Spleen (tissue), 11 donors: Measurements from ENCODE around the gene HSPA1L. TPM values are rescaled to one million over a fixed set of nuclear protein-coding genes. Genes with fewer than 3 reads are reported as not detected.
A peak's percentile ranks its signal among the peaks of the same experiment; 100 is the strongest.
"Not testable (repeated sequence)": the region's sequence is repeated elsewhere in the genome, so short reads cannot be mapped to it uniquely, and the experiment has no call there.

ENCODE experiments used
- DNase-seq: peaks from one replicate; pipeline ENCODE4 v3.0.0-alpha.2; 2020
- H3K27ac ChIP-seq, 8 donors: fragments of 200-600 bp; sonication (generic) in 7 of 8; 1 replicate in 4 of 8; 2 replicates in 4 of 8; pipeline versions ENCODE4 v1.5.0 to v1.8.0; 2016 to 2021; ENCODE audit warnings: inconsistent platforms in 4 of 8, mild to moderate bottlenecking in 4 of 8, moderate library complexity in 1 of 8
- H3K27me3 ChIP-seq, 7 donors: fragments of 200-600 bp; sonication (generic) in 6 of 7; replicated peaks in 1 of 7; 1 replicate in 4 of 7; 2 replicates in 3 of 7; pipeline versions ENCODE4 v1.5.0 to v1.8.0; 2016 to 2021; ENCODE audit warnings: inconsistent platforms in 3 of 7, mild to moderate bottlenecking in 1 of 7
- H3K36me3 ChIP-seq, 6 donors: fragments of 200-600 bp; sonication (generic) in 5 of 6; 1 replicate in 4 of 6; 2 replicates in 2 of 6; pipeline versions ENCODE4 v1.5.0 to v1.8.0; 2016 to 2021; ENCODE audit warnings: inconsistent platforms in 2 of 6
- H3K4me1 ChIP-seq, 6 donors: fragments of 200-600 bp; sonication (generic) in 5 of 6; 1 replicate in 3 of 6; 2 replicates in 3 of 6; pipeline versions ENCODE4 v1.5.0 to v1.8.0; 2016 to 2021; ENCODE audit warnings: inconsistent platforms in 3 of 6
- H3K4me3 ChIP-seq, 8 donors: fragments of 200-600 bp; sonication (generic) in 7 of 8; 1 replicate in 4 of 8; 2 replicates in 4 of 8; pipeline versions ENCODE4 v1.5.0 to v1.8.0; 2016 to 2021; ENCODE audit warnings: inconsistent platforms in 4 of 8, mild to moderate bottlenecking in 4 of 8, moderate library complexity in 2 of 8
- H3K9me3 ChIP-seq, 8 donors: fragments of 200-600 bp; sonication (generic) in 7 of 8; 1 replicate in 4 of 8; 2 replicates in 4 of 8; pipeline versions ENCODE4 v1.5.0 to v1.8.0; 2016 to 2021; ENCODE audit warnings: inconsistent platforms in 4 of 8
- POLR2A ChIP-seq, 3 donors: fragments of 450-650 bp; IDR thresholded peaks; one replicate each; pipeline ENCODE4 v1.5.1; 2017; ENCODE audit warnings: antibody characterized with exemption in 3 of 3, mild to moderate bottlenecking in 1 of 3
- POLR2AphosphoS5 ChIP-seq, 3 donors: sonication (generic); formaldehyde crosslinking; IDR thresholded peaks; one replicate each; pipeline ENCODE4 v1.5.1; 2017; ENCODE audit warnings: antibody characterized with exemption in 3 of 3
- WGBS, 5 donors: extraction: QIAGEN DNeasy Blood & Tissue Kit in 3 of 5; methylation state at CpG; one replicate each; pipeline versions ENCODE4 v1.1.5 to v1.1.7; 2013 to 2018; 5-methylcytosine and 5-hydroxymethylcytosine counted together
- intact Hi-C: fragments of 100-400 bp; cut with DNase I; formaldehyde crosslinking; loops from one replicate; pipeline ENCODE4 v1.15.0; 2023; ENCODE audit warnings: low total_unique reads
- polyA plus RNA-seq, 3 donors: library from polyadenylated mRNA; stranded (reverse); fragments of 200-250 nt; gene quantifications; one replicate each; pipeline ENCODE4 v1.2.1, GENCODE V29; 2013
- total RNA-seq, 7 donors: library from RNA; depleted of rRNA in 3 of 7; stranded (reverse); fragments of >200 nt in 3 of 7; fragmentation: NEBNext Ultra II Directional in 4 of 7; extraction: Animal tissue kit (Norgen Biotek cat#: 25700) in 4 of 7; gene quantifications; one replicate each; pipeline versions ENCODE4 v1.1.0 to v1.2.1, GENCODE V29; 2016 to 2021
- TF ChIP-seq, protein P1 (sequence below), 11 experiments: fragments of 200-600 bp in 7 of 11; fragments of 450-650 bp in 4 of 11; sonication (generic) in 4 of 11; IDR thresholded peaks in 8 of 11; conservative IDR thresholded peaks in 3 of 11; 1 replicate in 7 of 11; 2 replicates in 4 of 11; pipeline versions ENCODE4 v1.4.0 to v1.8.0; 2016 to 2021; ENCODE audit warnings: antibody characterized with exemption in 11 of 11, inconsistent platforms in 4 of 11, mild to moderate bottlenecking in 1 of 11
- donor health status: healthy with polysubstance abuse.
- donor health status: DM: no; HTN: no; CAD: no; lungs with moderate emphysema.
- donor health status: DM: no; HTN: no; CAD: no.
- donor health status: Bipolar disorder and iron deficiency.
- donor health status: healthy.
- donor health status: DM: no; HTN: no; CAD: no.
- donor health status: DM: yes; HTN: yes; CAD: no.

The HSPA1L gene
- total and polyA plus RNA-seq, 10 donors: 0.93 to 3.7 (median 2.9) TPM

DNA sequence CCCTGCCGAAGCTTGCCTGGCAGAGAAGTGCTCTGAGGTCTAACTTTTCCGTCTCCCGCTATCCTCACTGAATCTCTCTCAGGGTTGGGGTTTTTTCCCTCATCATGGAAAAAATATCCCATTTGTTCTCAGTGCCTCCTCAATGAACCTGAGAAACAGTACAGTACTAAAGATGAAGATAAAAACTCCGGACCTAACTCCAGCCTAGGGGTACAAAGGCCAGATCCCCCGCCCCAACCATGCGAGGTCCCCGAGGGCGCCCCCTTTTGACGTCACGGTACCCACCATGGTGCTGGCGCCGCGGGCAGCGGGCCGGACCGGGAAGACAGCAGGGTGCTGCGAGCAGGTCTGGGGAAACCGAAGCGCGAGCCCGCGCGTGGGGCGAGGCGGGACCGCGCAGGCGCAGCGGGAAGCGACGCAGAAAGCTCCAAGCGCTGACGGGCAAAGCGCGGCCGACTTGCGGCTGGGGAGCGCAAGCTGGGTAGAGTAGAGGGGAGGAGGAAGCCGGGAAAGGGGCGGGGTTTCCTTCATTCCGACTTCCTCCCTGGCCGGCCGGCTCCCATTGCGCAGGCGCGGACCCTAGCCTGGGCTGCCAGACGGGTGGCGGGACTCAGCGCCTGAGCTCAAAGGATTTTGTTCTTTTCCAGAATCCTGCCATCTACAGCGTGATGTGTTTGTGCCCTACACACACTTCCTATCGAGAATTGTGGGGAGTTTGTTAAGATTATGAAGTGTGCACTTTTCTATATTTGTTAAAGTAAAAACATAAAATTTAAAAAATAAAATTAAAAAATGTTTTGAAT lies 8.4 kb downstream of the HSPA1L start, which contains the start of gene LSM2:
Gene LSM2 (minus strand): TSS at position 497 of the 803 bp plus-strand sequence. CDS start 209 bp downstream, at position 288.
- intact Hi-C loops: no loop called here
- H3K9me3 ChIP-seq: no peaks in the 10 kb centered on the region

DNA sequence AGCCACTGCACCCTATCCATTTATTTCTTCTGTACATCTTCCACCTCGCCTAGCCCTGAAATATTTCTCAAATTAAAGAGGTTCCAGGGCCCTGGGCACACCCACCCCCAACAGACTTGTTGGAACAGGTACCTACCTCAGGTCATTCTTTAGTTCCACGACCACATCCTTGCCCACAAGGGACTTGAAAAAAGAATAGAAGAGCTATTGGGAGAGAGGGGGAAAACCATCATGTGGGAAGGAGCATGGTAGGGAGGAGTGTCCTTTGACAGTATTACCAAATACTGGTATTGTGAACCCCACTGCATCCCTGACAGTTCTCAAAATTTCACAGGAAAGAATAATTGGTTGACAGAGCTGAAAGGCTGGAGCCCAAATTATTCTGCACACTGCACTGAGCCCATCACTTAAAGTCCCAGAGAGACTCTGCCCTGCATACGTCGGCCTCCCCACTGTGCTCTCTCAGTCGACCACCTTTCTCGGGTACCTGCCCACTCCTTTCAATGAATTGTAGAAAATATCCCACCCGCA lies 9.1 kb downstream of the HSPA1L start:
- intact Hi-C loops: no loop called here
- H3K36me3 ChIP-seq: peaks cover 0 to 47% (median 15%) of the 10 kb centered on the region in 6 donors
- TF ChIP-seq POLR2AphosphoS5 (IDR thresholded peaks at IDR 0.05) (no peak), POLR2A (IDR thresholded peaks at IDR 0.05) (no peak)
- no peaks in the 10 kb centered on the region for H3K27me3 ChIP-seq
- peak overlapping the region; percentile 45 to 78 (median 52) for H3K4me3 ChIP-seq
- peaks cover 11 to 51% (median 30%) of the 10 kb centered on the region in 6 donors for H3K4me1 ChIP-seq
- 13 to 16% (median 15%) methylated on average over 7 of the region's 7 CpGs for WGBS, 5 donors
- no peaks in the 10 kb centered on the region for H3K9me3 ChIP-seq
- peak; percentile 74 for DNase-seq
- peak overlapping the region; percentile 83 to 98 (median 96) for H3K27ac ChIP-seq

More for the DNA sequence above, 8.4 kb downstream of the HSPA1L start, which contains the start of gene LSM2:
- Histone ChIP-seq H3K27ac (peak within 1 kb of the TSS; percentile 83 to 98 (median 96)), H3K36me3 (peaks cover 0 to 46% (median 14%) of the 10 kb centered on the region in 6 donors), H3K4me1 (peaks cover 11 to 51% (median 30%) of the 10 kb centered on the region in 6 donors), H3K4me3 (peak within 1 kb of the TSS; percentile 45 to 78 (median 52)), H3K27me3 (no peaks in the 10 kb centered on the region)
- WGBS, 5 donors: 0 to 1% (median 1%) methylated on average over 48 to 51 of the region's 51 CpGs
- DNase-seq: peak; percentile 99
- TF ChIP-seq POLR2A (IDR thresholded peaks at IDR 0.05) (peak; percentile 10 to 69 (median 51)), POLR2AphosphoS5 (IDR thresholded peaks at IDR 0.05) (peak; percentile 97 to 98 (median 98))
- TF ChIP-seq, protein P1, sequence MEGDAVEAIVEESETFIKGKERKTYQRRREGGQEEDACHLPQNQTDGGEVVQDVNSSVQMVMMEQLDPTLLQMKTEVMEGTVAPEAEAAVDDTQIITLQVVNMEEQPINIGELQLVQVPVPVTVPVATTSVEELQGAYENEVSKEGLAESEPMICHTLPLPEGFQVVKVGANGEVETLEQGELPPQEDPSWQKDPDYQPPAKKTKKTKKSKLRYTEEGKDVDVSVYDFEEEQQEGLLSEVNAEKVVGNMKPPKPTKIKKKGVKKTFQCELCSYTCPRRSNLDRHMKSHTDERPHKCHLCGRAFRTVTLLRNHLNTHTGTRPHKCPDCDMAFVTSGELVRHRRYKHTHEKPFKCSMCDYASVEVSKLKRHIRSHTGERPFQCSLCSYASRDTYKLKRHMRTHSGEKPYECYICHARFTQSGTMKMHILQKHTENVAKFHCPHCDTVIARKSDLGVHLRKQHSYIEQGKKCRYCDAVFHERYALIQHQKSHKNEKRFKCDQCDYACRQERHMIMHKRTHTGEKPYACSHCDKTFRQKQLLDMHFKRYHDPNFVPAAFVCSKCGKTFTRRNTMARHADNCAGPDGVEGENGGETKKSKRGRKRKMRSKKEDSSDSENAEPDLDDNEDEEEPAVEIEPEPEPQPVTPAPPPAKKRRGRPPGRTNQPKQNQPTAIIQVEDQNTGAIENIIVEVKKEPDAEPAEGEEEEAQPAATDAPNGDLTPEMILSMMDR (IDR thresholded peaks at IDR 0.05 in 8 of 11, conservative IDR thresholded peaks at IDR 0.05 in 3 of 11): peak in 8 of 11 experiments; percentile 12 to 59 (median 39)

DNA sequence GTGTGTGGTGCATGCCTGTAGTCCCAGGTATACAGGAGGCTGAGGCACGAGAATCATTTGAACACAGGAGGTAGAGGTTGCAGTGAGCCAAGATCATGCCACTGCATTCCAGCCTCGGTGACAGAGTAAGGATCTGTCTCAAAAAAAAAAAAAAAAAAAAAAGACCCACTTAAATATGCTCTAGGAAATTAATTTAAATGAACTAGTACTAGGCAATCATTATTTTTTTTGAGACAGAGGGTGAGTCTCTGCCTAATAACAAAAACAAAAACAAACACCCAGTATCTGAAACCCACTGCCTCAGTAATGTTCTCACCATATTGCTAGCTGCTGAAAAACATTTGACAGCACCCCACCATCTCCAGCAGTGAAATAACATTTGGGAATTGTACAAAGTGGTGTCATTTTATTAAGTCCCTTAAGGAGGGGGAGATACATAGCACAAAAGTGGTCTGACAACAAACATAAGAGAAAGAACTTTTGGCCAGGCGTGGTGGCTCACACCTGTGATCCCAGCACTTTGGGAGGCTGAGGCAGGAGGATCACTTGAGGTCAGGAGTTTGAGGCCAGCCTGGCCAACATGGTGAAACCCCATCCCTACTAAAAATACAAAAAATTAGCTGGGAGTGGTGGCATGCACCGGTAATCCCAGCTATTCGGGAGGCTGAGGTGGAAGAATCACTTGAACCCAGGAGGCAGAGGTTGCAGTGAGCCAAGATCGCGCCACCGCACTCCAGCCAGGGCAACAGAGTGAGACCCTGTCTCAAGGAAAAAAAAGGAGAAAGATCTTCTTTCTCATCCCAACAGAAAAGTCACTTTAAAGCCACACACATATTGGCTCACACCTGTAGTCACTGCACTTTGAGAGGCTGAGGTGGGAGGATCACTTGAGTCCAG lies 13.8 kb downstream of the HSPA1L start:
- H3K36me3 ChIP-seq: peaks cover 0 to 36% (median 14%) of the 10 kb centered on the region in 6 donors
- intact Hi-C loops: not testable (repeated sequence)

DNA sequence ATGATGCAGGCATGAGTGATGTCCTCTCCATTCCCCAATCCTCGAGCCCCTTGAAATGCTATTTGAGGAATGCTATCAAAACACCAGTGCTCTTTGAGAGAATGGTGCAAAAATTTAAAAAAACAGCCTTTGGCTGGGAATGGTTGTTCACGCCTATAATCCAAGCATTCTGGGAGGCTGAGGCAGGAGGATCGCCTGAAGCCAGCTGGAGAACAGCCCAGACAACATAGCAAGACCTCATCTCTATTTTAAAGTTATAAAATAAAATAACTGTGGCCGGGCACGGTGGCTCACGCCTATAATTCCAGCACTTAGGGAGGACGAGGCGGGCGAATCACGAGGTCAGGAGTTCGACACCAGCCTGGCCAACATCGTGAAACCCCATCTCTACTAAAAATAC lies 15.3 kb downstream of the HSPA1L start:
- Histone ChIP-seq H3K27me3 (no peaks in the 10 kb centered on the region), H3K27ac (no peak overlapping the region), H3K4me3 (no peak overlapping the region), H3K36me3 (peaks cover 0 to 36% (median 14%) of the 10 kb centered on the region in 6 donors), H3K4me1 (peaks cover 10 to 60% (median 33%) of the 10 kb centered on the region in 6 donors), H3K9me3 (no peaks in the 10 kb centered on the region)
- intact Hi-C loops: loop anchor here (10.0 kb wide), 1 partner anchor 65 kb away; the partner anchor contains the start of gene CLIC1
- peak; percentile 43 for DNase-seq
- WGBS, 5 donors: 91 to 96% (median 94%) methylated on average over 12 of the region's 12 CpGs
- TF ChIP-seq POLR2A (IDR thresholded peaks at IDR 0.05) (no peak), POLR2AphosphoS5 (IDR thresholded peaks at IDR 0.05) (no peak)
- TF ChIP-seq, protein P1 (IDR thresholded peaks at IDR 0.05 in 8 of 11, conservative IDR thresholded peaks at IDR 0.05 in 3 of 11): no peak

More for the DNA sequence above, 13.8 kb downstream of the HSPA1L start:
- H3K27ac ChIP-seq, H3K27me3 ChIP-seq, H3K4me3 ChIP-seq, H3K9me3 ChIP-seq: not testable (repeated sequence)
- WGBS, 5 donors: 93 to 99% (median 95%) methylated on average over 8 of the region's 8 CpGs
- peak; percentile 25 for DNase-seq
- H3K4me1 ChIP-seq: peaks cover 17 to 65% (median 39%) of the 10 kb centered on the region in 6 donors
